Stromal cell of bone marrow (primary cell): ENCODE measurements around the gene LRRC17.

Source experiments
- DNase-seq: peaks from one replicate; pipeline ENCODE4 v3.0.0-alpha.2; 2012; ENCODE audit warnings: low read depth

The LRRC17 gene, protein sequence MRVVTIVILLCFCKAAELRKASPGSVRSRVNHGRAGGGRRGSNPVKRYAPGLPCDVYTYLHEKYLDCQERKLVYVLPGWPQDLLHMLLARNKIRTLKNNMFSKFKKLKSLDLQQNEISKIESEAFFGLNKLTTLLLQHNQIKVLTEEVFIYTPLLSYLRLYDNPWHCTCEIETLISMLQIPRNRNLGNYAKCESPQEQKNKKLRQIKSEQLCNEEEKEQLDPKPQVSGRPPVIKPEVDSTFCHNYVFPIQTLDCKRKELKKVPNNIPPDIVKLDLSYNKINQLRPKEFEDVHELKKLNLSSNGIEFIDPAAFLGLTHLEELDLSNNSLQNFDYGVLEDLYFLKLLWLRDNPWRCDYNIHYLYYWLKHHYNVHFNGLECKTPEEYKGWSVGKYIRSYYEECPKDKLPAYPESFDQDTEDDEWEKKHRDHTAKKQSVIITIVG

GRCh38 chr7:102912742-102913141, at the start of gene LRRC17:
Gene LRRC17, plus strand, starts transcription at chr7:102913000. Its CDS starts 20,914 bp downstream, at chr7:102933914.
- no peak for DNase-seq

GRCh38 chr7:102864958-102865357, 47.8 kb upstream of the LRRC17 start:
- no peak for DNase-seq

DNA sequence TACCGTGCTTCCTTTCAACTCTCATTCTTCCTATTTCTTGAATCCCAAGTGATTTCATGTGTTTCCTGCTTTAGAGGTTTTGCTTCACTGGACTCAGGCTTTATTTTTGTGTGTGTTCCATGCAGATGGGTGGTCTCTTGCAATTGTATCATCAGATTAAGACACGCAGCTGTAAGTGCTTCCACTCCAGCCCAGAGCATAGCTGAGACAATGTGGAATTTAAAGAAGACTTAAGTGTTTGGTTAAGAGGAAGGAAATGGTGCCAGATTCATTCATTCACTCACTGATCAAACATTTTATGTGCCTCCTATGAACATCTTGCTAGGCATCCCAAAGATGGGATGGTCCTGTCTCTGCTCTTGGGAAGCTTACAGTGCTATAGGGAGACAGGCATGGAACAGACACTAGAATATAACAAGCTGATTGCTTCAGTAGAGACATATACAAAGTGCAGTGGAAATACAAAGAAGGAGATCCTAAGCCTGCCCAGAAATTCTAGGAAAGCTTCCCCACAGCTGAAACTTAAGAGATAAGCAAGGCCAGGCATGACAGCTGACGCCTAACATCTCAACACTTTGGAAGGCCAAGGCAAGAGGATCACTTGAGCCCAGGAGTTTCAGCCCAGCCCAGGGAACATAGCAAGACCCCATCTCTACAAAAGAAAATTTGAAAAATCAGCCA, 46.1 kb upstream of the LRRC17 start:
- DNase-seq, result no peak

DNA sequence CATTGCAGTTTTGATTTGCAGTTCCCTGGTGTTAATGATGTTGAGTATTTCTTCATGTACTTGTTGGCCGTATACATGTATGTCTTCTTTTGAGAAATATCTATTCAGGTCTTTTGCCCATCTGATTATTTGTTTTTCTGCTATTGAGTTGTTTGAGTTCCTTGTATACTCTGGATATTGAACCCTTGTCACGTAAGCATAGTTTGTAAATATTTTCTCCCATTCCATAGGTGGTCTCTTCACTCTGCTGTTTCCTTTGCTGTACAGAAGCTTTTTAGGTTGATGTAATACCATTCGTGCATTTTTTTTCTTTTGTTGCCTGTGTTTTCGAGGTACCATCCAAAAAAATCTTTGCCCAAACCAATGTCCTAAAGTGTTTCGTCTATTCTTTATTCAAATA, 43.6 kb upstream of the LRRC17 start:
- DNase-seq, result no peak

DNA sequence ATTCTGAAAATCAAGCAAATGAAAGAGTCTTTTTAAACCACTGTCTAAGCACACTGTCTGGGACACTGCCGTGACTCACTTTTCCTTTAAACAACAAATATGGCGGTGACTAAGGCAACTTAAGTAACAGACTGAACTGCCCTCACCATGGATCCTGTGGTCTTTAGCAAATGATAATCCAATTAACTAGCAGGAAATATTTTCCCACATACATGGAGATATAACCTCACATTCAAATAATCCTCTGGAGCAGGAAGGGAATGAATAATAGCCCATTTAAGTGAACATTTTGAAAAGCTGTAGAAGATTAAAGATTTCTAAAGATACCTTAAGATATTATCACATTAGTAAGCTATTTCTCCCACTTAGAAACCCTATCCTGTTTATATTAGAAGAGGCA, 40.3 kb upstream of the LRRC17 start:
- DNase-seq, result peak; percentile 88

- no peak for DNase-seq
Observed at GRCh38 chr7:102873470-102874165, 39.2 kb upstream of the LRRC17 start.

GRCh38 chr7:102874166-102874829, 38.5 kb upstream of the LRRC17 start:
- peak; percentile 73 for DNase-seq

GRCh38 chr7:102874966-102875365, 37.8 kb upstream of the LRRC17 start:
- no peak for DNase-seq

GRCh38 chr7:102875700-102876295, 37.0 kb upstream of the LRRC17 start:
- peak; percentile 93 for DNase-seq

DNA sequence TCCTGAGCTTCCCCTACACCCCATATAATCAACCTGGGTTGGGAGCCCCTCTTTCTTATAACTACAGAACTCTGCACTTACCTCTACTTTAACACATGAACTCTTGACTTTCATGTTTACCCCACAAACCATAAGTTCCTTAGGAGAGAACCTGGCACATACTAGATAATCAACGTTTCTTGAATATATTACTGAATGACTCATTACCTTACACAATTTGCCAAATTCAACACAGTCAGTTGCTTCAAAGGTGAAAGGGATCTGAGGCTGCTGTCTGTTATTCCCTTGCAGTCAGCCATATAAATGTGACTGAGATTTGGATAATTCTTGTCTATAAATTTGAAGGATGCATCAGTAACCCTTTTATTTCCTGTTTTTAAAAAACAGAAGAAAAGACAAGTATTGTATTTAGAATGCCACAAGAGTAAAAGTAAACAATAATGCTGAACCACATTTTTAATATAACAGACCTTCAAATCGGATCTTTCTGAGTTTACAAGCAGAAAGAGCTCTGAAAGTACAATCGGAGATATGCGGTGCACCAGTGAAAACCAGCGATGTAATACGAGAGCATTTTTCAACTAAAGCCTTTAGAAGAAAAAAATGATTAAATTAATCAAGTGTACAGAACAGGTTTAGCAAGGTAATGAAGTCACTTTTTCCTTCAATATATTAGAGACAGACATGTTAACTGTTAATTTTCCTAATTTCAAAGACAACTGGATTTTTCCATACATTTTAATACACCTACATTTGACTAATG, 29.5 kb upstream of the LRRC17 start:
- no peak for DNase-seq

DNA sequence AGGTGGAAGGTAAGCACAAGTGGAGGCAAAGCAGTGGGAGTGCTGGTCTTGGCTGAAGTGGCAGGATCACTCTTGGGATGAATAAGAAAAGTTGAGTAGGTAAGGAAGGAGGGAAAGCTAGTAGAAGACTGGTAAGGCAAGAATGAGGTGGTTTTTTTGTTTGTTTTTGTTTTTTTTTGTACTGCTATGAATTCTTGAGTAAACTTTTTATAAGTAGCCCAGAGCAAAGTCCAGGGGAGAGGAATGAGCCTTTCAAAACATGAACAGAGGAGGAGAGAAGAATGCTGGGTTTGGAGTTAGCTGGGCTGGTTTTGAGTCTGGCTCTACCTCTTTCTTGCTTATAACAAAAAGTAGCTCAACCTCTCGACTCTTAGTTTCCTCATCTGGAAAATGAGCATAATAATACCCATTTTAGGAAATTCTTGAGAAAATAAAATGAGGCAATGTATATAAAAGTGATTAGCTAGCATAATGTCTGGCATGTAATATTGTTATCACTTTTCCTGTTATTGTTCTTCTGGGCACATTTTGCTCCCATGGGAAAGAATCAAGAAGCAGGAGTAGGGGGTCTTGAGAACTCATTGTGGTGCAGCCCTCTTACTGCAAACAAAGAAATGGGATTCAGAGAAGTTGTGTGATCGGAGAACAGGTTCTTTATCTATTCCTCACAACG, 24.1 kb upstream of the LRRC17 start:
- no peak for DNase-seq

DNA sequence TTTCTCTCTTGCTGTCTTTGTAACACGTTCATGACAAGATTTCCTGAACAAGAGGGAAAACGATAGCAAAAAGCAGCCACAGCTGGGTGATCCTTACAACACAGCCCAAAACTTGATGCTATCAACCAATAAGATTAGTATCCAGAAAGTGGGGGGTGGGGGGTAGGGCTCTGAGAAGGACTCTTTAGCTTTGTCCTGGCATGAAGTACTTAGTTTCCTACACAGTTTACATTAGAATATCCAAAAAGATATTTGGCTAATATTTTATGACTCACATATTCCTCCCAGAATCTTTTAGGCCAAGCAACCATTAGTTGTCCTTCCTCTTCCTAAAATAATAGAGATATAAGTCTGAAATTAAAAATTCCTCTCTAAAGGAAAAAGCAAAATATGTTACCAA, 22.9 kb upstream of the LRRC17 start:
- no peak for DNase-seq

- peak; percentile 64 for DNase-seq
Observed at GRCh38 chr7:102890292-102890970, 22.4 kb upstream of the LRRC17 start.

DNA sequence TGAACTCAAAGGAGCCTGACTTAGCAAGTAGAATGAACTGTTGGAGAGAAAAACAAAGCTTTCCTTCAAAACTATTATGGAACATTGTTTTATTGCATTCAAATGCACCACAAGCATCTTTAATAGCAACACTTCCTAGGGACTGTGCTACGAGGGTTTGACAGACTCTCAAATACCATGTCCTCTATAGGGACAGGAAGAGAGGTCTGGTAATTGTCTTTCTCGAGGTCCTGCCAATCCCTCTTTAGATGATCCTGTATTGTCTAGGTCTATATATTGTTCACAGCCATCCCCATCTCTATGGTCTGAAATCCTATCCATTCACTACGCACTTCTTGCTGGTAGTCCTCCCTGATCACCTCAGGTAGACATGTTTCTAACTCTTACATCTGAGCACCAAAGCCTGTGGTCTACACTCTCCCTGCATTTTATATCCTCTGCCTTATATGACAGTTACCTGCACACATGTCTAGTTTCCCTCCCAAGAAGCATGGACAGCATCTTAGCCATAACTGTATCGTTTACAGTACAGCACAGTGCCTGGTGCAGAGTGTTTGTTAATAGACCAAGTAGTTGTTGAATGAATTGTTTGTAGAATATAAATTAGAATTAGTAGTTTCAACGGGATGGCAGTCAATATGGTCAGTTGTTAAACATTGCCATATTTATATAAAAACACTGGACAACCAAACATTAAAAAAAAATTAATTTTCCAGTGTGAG, 21.7 kb upstream of the LRRC17 start:
- no peak for DNase-seq

GRCh38 chr7:102891693-102892261, 21.0 kb upstream of the LRRC17 start:
- peak; percentile 94 for DNase-seq

GRCh38 chr7:102892631-102893278, 20.0 kb upstream of the LRRC17 start:
- DNase-seq, result no peak

- DNase-seq, result no peak
Observed at GRCh38 chr7:102895602-102896001, 17.2 kb upstream of the LRRC17 start.

DNA sequence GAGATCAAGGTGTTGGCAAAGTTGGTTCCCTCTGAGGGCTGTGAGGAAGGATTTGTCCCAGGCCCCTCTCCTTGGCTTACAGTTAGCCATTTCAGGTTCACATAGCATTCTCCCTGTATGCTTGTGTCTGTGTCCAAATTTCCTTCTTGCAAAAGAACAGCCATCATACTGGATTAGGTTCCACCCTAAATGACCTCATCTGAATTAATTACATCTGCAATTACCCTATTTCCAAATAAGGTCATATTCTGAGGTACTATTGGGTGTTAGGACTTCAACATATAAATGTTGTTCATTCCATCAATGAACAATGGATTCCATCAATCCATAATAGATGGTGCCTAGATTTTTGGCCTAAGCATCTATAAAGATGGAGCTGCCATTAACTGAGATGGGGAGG, 16.2 kb upstream of the LRRC17 start:
- DNase-seq, result no peak
